HG02943 (cell line): ENCODE measurements around the gene ATG9B.

Experiments
- ATAC-seq: cut with Tn5 transposase; IDR thresholded peaks from one replicate; pipeline ENCODE4 v1.9.1; 2021; ENCODE audit warnings: mild to moderate bottlenecking, low read depth, moderate library complexity; ENCODE audit not compliant: unreplicated experiment

ATG9B gene

GRCh38 chr7:150968734-150969372, 55.4 kb downstream of the ATG9B start:
- ATAC-seq, result no peak

- ATAC-seq, result no peak
These were observed 56.1 kb downstream of the ATG9B start for GRCh38 chr7:150968056-150968733.

- ATAC-seq, result no peak
These were observed 56.9 kb downstream of the ATG9B start for GRCh38 chr7:150967349-150967748.

- no peak for ATAC-seq
These were observed 58.3 kb downstream of the ATG9B start for GRCh38 chr7:150966002-150966401.

- ATAC-seq, result no peak
These were observed 58.9 kb downstream of the ATG9B start for GRCh38 chr7:150965273-150965830.
